HepG2 (cell line): ENCODE measurements around the gene MCC.

ENCODE experiments used
- CTCF ChIP-seq: sonication (generic); formaldehyde crosslinking; IDR thresholded peaks from 2 replicates; pipeline ENCODE4 v1.5.0; 2020; ENCODE audit warnings: mild to moderate bottlenecking, missing genetic modification reagents, moderate library complexity
- ELF1 ChIP-seq: sonication (generic); formaldehyde crosslinking; IDR thresholded peaks from 2 replicates; pipeline ENCODE4 v1.4.0; 2020; ENCODE audit warnings: missing genetic modification reagents
- SNAPC2 ChIP-seq: sonication (generic); formaldehyde crosslinking; IDR thresholded peaks from 2 replicates; pipeline ENCODE4 v1.8.1; 2022; ENCODE audit warnings: mild to moderate bottlenecking, missing genetic modification reagents
- TBP ChIP-seq: sonication (generic); formaldehyde crosslinking; IDR thresholded peaks from 2 replicates; pipeline ENCODE4 v1.5.0; 2020; ENCODE audit warnings: missing genetic modification reagents
- ZNF280B ChIP-seq: sonication (generic); formaldehyde crosslinking; IDR thresholded peaks from 2 replicates; pipeline ENCODE4 v1.5.0; 2020; ENCODE audit warnings: missing genetic modification reagents, mild to moderate bottlenecking, borderline replicate concordance
- ZNF562 ChIP-seq: sonication (generic); formaldehyde crosslinking; IDR thresholded peaks from 2 replicates; pipeline ENCODE4 v1.8.0; 2022; ENCODE audit warnings: missing genetic modification reagents, borderline replicate concordance

- no peak for TF ChIP-seq TBP
- no peak for TF ChIP-seq ZNF562 (CRISPR knock-in tag)
- no peak for TF ChIP-seq SNAPC2 (CRISPR knock-in tag)
- no peak for TF ChIP-seq CTCF (CRISPR knock-in tag)
- no peak for TF ChIP-seq ZNF280B (CRISPR knock-in tag)
- no peak for TF ChIP-seq ELF1 (CRISPR knock-in tag)
Observed at GRCh38 chr5:113361701-113362100, 126.6 kb downstream of the MCC start.
